HL-60 (cell line): ENCODE data around the gene SLC38A1.

ENCODE experiments used
- DNase-seq, 2 experiments: peaks; one replicate each; pipeline ENCODE4 v3.0.0-alpha.2; 2010 to 2020; ENCODE audit warnings: low read depth in 1 of 2, low spot score in 1 of 2
- H3K27ac ChIP-seq: fragments of 250-450 bp; sonication (Bioruptor Pico); replicated peaks from 2 replicates; pipeline ENCODE4 v1.5.1; 2020; ENCODE audit warnings: mild to moderate bottlenecking, moderate library complexity
- H3K27me3 ChIP-seq: fragments of 250-450 bp; sonication (Bioruptor Pico); 2 replicates; pipeline ENCODE4 v1.5.1; 2021; ENCODE audit warnings: mild to moderate bottlenecking, moderate library complexity; ENCODE audit not compliant: insufficient read depth, poor library complexity, severe bottlenecking
- H3K4me3 ChIP-seq: replicated peaks from 2 replicates; pipeline ENCODE4 v1.5.1; 2011; ENCODE audit warnings: mild to moderate bottlenecking, control low read depth, low read length; ENCODE audit not compliant: insufficient read depth
- GABPA ChIP-seq: IDR thresholded peaks from 2 replicates; pipeline ENCODE4 v1.6.1; 2012; ENCODE audit warnings: low read depth
- POLR2AphosphoS5 ChIP-seq: IDR thresholded peaks from 2 replicates; pipeline ENCODE4 v1.6.1; 2012; ENCODE audit warnings: low read depth
- SPI1 ChIP-seq: IDR thresholded peaks from 2 replicates; pipeline ENCODE4 v1.6.1; 2012; ENCODE audit warnings: low read depth, mild to moderate bottlenecking, borderline replicate concordance
- TF ChIP-seq, protein P1 (sequence below): IDR thresholded peaks from one replicate; pipeline ENCODE4 v1.5.1; 2011; ENCODE audit warnings: low read length, control low read depth, inconsistent platforms; ENCODE audit not compliant: insufficient read depth
- TF ChIP-seq, protein P2 (sequence below): IDR thresholded peaks from 2 replicates; pipeline ENCODE4 v1.6.1; 2012; ENCODE audit warnings: low read depth; ENCODE audit not compliant: insufficient replicate concordance

The SLC38A1 gene

DNA sequence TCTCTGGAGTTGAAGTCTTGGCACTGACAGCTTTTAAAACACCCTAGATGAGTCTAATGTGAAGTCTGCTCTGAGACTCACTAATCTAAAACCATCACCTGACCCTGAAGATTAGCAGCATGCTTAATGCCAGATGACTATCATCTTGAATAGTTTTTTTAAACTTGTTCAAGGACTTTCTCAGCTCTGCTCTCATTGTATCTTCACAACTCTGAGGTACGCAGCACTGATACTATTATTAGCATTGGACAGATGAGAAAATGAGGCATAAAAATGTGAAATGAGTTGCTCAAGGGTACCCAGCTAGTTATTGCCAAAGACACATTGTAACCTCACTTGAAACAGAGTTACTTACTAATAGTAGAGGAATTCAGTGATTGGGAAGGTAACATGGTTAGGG, 4.8 kb downstream of the SLC38A1 start:
- no peak for DNase-seq
- Histone ChIP-seq H3K27ac (no peak overlapping the region), H3K4me3 (no peak overlapping the region), H3K27me3 (no peaks in the 10 kb centered on the region)
- TF ChIP-seq GABPA = no peak
- TF ChIP-seq, protein P1, sequence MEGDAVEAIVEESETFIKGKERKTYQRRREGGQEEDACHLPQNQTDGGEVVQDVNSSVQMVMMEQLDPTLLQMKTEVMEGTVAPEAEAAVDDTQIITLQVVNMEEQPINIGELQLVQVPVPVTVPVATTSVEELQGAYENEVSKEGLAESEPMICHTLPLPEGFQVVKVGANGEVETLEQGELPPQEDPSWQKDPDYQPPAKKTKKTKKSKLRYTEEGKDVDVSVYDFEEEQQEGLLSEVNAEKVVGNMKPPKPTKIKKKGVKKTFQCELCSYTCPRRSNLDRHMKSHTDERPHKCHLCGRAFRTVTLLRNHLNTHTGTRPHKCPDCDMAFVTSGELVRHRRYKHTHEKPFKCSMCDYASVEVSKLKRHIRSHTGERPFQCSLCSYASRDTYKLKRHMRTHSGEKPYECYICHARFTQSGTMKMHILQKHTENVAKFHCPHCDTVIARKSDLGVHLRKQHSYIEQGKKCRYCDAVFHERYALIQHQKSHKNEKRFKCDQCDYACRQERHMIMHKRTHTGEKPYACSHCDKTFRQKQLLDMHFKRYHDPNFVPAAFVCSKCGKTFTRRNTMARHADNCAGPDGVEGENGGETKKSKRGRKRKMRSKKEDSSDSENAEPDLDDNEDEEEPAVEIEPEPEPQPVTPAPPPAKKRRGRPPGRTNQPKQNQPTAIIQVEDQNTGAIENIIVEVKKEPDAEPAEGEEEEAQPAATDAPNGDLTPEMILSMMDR = no peak
- TF ChIP-seq, protein P2, sequence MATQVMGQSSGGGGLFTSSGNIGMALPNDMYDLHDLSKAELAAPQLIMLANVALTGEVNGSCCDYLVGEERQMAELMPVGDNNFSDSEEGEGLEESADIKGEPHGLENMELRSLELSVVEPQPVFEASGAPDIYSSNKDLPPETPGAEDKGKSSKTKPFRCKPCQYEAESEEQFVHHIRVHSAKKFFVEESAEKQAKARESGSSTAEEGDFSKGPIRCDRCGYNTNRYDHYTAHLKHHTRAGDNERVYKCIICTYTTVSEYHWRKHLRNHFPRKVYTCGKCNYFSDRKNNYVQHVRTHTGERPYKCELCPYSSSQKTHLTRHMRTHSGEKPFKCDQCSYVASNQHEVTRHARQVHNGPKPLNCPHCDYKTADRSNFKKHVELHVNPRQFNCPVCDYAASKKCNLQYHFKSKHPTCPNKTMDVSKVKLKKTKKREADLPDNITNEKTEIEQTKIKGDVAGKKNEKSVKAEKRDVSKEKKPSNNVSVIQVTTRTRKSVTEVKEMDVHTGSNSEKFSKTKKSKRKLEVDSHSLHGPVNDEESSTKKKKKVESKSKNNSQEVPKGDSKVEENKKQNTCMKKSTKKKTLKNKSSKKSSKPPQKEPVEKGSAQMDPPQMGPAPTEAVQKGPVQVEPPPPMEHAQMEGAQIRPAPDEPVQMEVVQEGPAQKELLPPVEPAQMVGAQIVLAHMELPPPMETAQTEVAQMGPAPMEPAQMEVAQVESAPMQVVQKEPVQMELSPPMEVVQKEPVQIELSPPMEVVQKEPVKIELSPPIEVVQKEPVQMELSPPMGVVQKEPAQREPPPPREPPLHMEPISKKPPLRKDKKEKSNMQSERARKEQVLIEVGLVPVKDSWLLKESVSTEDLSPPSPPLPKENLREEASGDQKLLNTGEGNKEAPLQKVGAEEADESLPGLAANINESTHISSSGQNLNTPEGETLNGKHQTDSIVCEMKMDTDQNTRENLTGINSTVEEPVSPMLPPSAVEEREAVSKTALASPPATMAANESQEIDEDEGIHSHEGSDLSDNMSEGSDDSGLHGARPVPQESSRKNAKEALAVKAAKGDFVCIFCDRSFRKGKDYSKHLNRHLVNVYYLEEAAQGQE = no peak
- no peak for TF ChIP-seq SPI1
- TF ChIP-seq POLR2AphosphoS5 = no peak

DNA sequence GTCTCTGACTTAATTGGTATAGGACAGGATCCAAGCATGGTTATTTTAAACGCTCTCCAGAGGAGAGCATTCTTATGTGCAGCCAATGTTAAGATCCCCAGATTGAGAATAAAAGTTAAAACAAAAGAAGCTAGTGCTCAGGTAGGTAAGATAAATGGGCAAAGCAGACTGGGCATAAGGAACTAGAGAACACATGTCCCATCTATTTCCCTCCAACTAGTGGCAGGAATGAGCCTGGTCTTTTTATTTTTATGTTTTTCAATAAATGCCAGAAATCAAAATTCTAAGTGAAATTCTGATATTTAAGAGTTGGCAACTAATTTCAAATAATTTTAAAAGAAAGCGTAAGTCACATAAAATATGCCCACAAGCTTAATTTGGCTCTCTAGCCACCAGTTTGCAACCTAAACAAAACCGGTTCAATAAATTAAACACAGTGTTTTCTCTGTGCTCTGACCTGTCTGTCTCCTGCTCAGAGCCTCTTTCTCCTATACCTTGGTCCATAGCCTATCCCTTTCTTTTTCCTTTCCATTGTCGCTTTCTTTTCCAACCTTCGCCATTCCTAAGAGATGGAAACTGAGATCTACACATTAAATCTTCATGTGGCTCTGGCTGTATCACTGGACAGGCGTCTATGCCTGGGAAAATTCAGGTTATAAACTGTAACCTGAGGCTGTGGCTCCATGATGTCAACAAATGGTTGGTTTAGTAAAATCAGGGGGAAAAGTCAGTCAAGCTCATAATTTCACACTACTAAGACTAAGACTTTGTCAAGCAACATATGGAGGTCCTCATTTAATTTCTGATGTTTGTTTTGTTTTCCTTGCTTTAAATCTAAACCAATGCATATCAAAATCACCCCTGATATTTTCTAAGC, 5.5 kb downstream of the SLC38A1 start:
- DNase-seq = no peak
- no peak overlapping the region for H3K4me3 ChIP-seq
- H3K27me3 ChIP-seq = no peaks in the 10 kb centered on the region
- TF ChIP-seq, protein P1 = no peak
- no peak for TF ChIP-seq SPI1
- TF ChIP-seq GABPA = no peak
- H3K27ac ChIP-seq = no peak overlapping the region

DNA sequence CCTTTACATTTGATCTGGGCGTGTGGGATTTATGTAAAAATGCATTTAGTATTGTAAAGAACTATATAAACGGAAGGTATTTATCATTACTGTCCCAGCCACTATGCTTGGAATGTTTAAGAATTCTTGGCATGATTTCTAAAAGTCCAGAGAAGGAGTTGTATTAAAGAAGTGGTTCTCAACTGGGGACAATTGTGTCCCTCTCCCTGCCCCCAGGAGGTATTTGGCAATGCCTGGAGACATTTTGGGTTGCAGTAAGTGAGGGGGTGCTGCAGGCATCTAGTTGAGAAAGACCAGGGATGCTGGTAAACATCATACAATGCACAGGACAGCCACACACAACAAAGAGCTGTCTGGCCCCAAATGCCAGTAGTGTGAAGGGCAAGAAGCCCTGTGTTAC, 7.2 kb downstream of the SLC38A1 start:
- DNase-seq = no peak
- no peak overlapping the region for H3K4me3 ChIP-seq
- H3K27me3 ChIP-seq = no peaks in the 10 kb centered on the region
- no peak overlapping the region for H3K27ac ChIP-seq
- no peak for TF ChIP-seq POLR2AphosphoS5
- TF ChIP-seq, protein P2 = no peak
- no peak for TF ChIP-seq SPI1
- TF ChIP-seq GABPA = no peak
- TF ChIP-seq, protein P1 = no peak

DNA sequence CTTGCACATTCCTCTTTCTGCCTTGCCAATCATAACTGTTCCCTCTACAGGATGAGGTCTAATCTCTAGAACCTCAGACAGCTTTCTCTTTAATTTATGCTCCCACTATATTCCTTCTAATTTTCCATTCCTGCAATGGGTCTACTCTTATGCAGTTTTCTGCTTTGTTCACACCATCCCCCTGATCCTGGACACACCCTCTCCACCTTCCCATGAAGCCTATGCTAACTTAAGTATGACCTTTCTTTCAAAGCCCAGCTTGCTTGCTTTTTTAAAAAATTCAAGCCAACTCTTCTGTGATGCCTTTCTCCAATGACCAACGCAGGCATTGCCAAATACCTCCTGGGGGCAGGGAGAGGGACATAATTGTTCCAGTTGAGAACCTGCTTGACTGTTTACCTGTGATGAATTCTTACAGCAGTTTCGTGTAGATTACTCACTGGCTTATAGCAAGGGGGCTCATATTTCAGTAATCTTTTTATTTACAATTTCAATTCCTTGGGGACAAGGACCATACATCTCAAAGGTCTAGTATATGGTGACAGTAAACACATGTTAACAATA, 7.8 kb downstream of the SLC38A1 start:
- TF ChIP-seq, protein P1 = no peak
- no peak for TF ChIP-seq SPI1
- TF ChIP-seq POLR2AphosphoS5 = no peak
- no peak for TF ChIP-seq GABPA
- TF ChIP-seq, protein P2 = no peak
- no peak overlapping the region for H3K4me3 ChIP-seq
- no peak overlapping the region for H3K27ac ChIP-seq
- no peaks in the 10 kb centered on the region for H3K27me3 ChIP-seq
- no peak for DNase-seq
